ENCODE results near the gene C16orf92.

- no peak for TF ChIP-seq CTCF (IDR thresholded peaks at IDR 0.05; ENCODE audit: low read length)
- TF ChIP-seq EZH2 (IDR thresholded peaks at IDR 0.05; ENCODE audit: borderline replicate concordance, low read length), result no peak
Observed at GRCh38 chr16:29978564-29979270, 44.3 kb upstream of the C16orf92 start.
